MCF 10A (cell line): ENCODE measurements around the gene THADA. TPM values are rescaled to one million over a fixed set of nuclear protein-coding genes. Genes with fewer than 3 reads are reported as not detected.
A peak's percentile ranks its signal among the peaks of the same experiment; 100 is the strongest.

Source experiments
- BruUV-seq: library from RNA; stranded (reverse); fragments of 400-500 nt; replicated peaks from 2 replicates; lab custom pipeline; 2021; lab: Mats Ljungman, UMichigan
- CTCF ChIA-PET: fragments of 300-600 bp; sonication (Branson Sonifier 250); formaldehyde crosslinking; extraction: SDS; loops from one replicate; lab custom pipeline; 2021; ENCODE audit warnings: antibody characterized with exemption, inconsistent platforms; lab: Yijun Ruan, JAX
- POLR2A ChIA-PET: fragments of 300-600, 350-650 bp; sonication (Branson Sonifier 250); formaldehyde crosslinking; extraction: SDS; loops from one replicate; lab custom pipeline; 2020; ENCODE audit warnings: antibody characterized with exemption, inconsistent platforms; lab: Yijun Ruan, JAX
- DNase-seq: peaks from one replicate; pipeline ENCODE4 v3.0.0-alpha.2; 2018; ENCODE audit not compliant: unreplicated experiment
- H3K27ac Mint-ChIP-seq: one replicate; pipeline ENCODE4 v1.8.0; 2022; ENCODE audit warnings: mild to moderate bottlenecking, low read depth, mixed read lengths; ENCODE audit not compliant: unreplicated experiment
- H3K27me3 Mint-ChIP-seq: one replicate; pipeline ENCODE4 v1.8.0; 2022; ENCODE audit warnings: mixed read lengths; ENCODE audit not compliant: insufficient read depth, unreplicated experiment
- H3K36me3 Mint-ChIP-seq: one replicate; pipeline ENCODE4 v1.8.0; 2022; ENCODE audit warnings: mild to moderate bottlenecking, moderate library complexity, mixed read lengths; ENCODE audit not compliant: insufficient read depth, unreplicated experiment
- H3K4me1 Mint-ChIP-seq: one replicate; pipeline ENCODE4 v1.8.0; 2022; ENCODE audit warnings: mixed read lengths; ENCODE audit not compliant: insufficient read depth, unreplicated experiment
- H3K4me3 Mint-ChIP-seq: one replicate; pipeline ENCODE4 v1.8.0; 2022; ENCODE audit warnings: mild to moderate bottlenecking, moderate library complexity, mixed read lengths; ENCODE audit not compliant: unreplicated experiment
- H3K9me3 Mint-ChIP-seq: one replicate; pipeline ENCODE4 v1.8.0; 2022; ENCODE audit warnings: mixed read lengths; ENCODE audit not compliant: unreplicated experiment
- intact Hi-C: fragments of 100-400 bp; cut with micrococcal nuclease; formaldehyde crosslinking; loops from 2 replicates; pipeline ENCODE4 v1.14.1; 2022
- total RNA-seq: library from RNA; stranded (reverse); gene quantifications from 2 replicates; pipeline ENCODE4 v1.2.3, GENCODE V29; 2022
- TF ChIP-seq, protein P1 (sequence below): fragments of 200-600 bp; IDR thresholded peaks from one replicate; pipeline ENCODE4 v1.8.0; 2022; ENCODE audit warnings: antibody characterized with exemption, mild to moderate bottlenecking; ENCODE audit not compliant: unreplicated experiment

Gene THADA
- total RNA-seq, 1 experiment from 2014 or later: 49.8 TPM

DNA sequence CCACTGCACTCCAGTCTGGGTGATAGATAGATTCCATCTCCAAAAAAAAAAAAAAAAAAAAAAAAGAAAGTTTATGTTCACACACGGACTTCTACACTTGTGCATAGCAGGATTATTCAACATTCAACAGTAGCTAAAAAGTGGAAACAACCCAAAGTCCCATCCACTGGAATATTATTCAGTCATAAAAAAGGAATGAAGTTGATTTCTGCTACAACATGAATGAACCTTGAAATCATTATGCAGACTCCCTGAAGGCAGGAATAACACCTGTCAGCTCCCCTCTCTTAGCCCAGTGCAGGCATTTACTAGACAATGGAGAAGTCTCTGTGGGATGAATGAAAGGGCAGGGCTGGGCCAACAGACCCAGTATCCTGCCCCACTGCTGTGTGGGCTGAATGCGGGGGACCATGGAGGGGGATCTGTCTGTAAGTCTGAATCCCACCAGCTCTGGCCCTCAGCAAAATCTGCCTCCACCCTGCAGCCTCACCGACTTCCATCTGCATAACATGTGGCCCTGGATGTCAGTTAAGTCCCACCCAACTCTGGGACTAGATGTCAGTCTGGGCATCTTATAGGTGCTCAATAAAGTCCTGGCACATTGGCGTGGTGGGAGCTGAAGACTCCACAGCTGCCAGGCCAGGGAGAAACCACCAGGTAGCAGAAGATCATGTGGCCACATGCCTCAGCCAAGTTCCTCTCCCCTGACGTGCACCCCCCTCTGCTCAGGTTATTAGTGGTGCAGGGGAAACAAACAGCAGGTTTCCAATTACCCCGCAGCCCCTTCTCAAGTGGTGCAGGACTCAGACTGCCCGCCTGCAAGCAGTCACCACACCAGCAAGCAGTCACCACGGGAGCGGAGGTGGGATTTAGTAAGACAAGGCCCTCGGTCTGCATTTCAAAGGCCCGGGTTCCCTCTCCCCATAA is 378.3 kb downstream of the THADA start:
- no peak overlapping the region for H3K4me3 Mint-ChIP-seq
- intact Hi-C loops: no loop called here
- CTCF ChIA-PET: interaction anchor here (0.6 to 2.1 kb wide), 6 partner anchors 38 to 267 kb away, joined by 3 to 12 read pairs (median 4); no protein-coding TSS in a partner anchor
- H3K9me3 Mint-ChIP-seq: no peaks in the 10 kb centered on the region
- peak overlapping the region; percentile 83 for H3K27ac Mint-ChIP-seq
- no peaks in the 10 kb centered on the region for H3K27me3 Mint-ChIP-seq
- POLR2A ChIA-PET: interaction anchor here (0.9 to 13.3 kb wide), 12 partner anchors 8 to 311 kb away, joined by 3 to 329 read pairs (median 14); partner anchors contain the start of gene ZFP36L2
- H3K36me3 Mint-ChIP-seq: peaks cover 73% of the 10 kb centered on the region
- no peak for DNase-seq
- H3K4me1 Mint-ChIP-seq: peaks cover 28% of the 10 kb centered on the region
- TF ChIP-seq, protein P1, sequence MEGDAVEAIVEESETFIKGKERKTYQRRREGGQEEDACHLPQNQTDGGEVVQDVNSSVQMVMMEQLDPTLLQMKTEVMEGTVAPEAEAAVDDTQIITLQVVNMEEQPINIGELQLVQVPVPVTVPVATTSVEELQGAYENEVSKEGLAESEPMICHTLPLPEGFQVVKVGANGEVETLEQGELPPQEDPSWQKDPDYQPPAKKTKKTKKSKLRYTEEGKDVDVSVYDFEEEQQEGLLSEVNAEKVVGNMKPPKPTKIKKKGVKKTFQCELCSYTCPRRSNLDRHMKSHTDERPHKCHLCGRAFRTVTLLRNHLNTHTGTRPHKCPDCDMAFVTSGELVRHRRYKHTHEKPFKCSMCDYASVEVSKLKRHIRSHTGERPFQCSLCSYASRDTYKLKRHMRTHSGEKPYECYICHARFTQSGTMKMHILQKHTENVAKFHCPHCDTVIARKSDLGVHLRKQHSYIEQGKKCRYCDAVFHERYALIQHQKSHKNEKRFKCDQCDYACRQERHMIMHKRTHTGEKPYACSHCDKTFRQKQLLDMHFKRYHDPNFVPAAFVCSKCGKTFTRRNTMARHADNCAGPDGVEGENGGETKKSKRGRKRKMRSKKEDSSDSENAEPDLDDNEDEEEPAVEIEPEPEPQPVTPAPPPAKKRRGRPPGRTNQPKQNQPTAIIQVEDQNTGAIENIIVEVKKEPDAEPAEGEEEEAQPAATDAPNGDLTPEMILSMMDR: no peak
- BruUV-seq: no TSS peak

- peaks cover 65% of the 10 kb centered on the region for H3K36me3 Mint-ChIP-seq
- POLR2A ChIA-PET: interaction anchor here (1.2 to 2.2 kb wide), 3 partner anchors 16 to 84 kb away, joined by 3 to 8 read pairs (median 7); no protein-coding TSS in a partner anchor
- intact Hi-C loops: no loop called here
- H3K4me3 Mint-ChIP-seq: no peak overlapping the region
- no peak overlapping the region for H3K27ac Mint-ChIP-seq
- H3K27me3 Mint-ChIP-seq: no peaks in the 10 kb centered on the region
- no TSS peak for BruUV-seq
- H3K9me3 Mint-ChIP-seq: no peaks in the 10 kb centered on the region
- TF ChIP-seq, protein P1: no peak
- no peak for DNase-seq
- H3K4me1 Mint-ChIP-seq: peaks cover 23% of the 10 kb centered on the region
- CTCF ChIA-PET: interaction anchor here (0.6 to 2.1 kb wide), 2 partner anchors 39 to 268 kb away, joined by 3 to 12 read pairs; no protein-coding TSS in a partner anchor
Observed at GRCh38 chr2:43216629-43217028, 379.2 kb downstream of the THADA start.

DNA sequence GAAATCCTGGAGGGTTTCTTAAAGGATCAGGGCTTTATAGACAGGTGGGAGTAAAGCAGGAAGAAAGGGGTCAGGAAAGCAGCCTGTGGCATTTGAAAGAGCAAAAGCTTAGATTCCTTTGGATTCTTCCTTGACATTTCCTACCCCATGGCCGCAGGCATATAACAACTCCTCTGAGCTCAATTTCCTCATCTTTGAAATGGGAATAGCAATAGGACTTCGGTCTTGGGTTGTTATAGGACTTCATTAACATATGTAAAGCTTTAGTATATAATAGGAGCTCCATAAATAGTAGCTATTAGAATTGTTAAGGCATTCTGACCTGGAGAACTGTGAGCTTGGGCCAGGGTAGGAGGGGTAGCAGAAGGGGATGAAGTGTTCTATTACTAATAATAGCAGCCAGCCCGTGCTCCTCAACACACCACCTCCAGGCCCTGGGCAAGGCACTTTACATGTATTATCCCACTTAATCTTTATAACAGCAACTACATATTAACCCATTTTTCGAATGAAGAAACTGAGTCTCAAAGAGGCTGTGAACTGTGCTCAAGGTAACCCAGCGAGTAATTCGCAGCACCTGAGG is 380.1 kb downstream of the THADA start:
- intact Hi-C loops: no loop called here
- TF ChIP-seq, protein P1: no peak
- DNase-seq: no peak
- H3K9me3 Mint-ChIP-seq: no peaks in the 10 kb centered on the region
- POLR2A ChIA-PET: interaction anchor here (0.6 to 2.2 kb wide), 7 partner anchors 12 to 191 kb away, joined by 3 to 8 read pairs (median 4); no protein-coding TSS in a partner anchor
- H3K4me3 Mint-ChIP-seq: no peak overlapping the region
- H3K4me1 Mint-ChIP-seq: peaks cover 21% of the 10 kb centered on the region
- peaks cover 56% of the 10 kb centered on the region for H3K36me3 Mint-ChIP-seq
- H3K27ac Mint-ChIP-seq: no peak overlapping the region
- H3K27me3 Mint-ChIP-seq: no peaks in the 10 kb centered on the region
- no TSS peak for BruUV-seq
- CTCF ChIA-PET: interaction anchor here (0.6 kb wide), 1 partner anchor 13 kb away, joined by 4 read pairs; no protein-coding TSS in a partner anchor

DNA sequence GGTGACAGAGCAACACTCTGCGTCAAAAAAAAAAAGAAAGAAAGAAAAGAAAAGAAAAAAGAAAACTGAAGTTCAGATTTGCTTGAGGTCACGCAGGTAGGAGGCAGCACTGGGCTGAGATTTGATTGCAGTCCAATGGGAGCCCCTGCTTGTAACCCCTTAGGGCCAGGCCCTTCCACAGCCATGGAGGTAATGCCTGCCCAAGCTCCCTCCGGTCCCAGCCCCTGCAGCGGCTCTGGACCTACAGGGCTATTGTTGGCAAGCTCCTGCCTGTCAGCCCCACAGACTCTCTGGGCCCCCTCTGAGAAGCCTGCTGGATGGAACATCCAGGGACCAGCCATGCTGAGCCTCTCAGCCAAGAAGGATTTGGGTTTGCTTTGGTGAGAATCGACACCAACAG is 381.6 kb downstream of the THADA start:
- no peak overlapping the region for H3K4me3 Mint-ChIP-seq
- H3K27ac Mint-ChIP-seq: no peak overlapping the region
- POLR2A ChIA-PET: no interaction called here
- intact Hi-C loops: no loop called here
- H3K36me3 Mint-ChIP-seq: peaks cover 41% of the 10 kb centered on the region
- CTCF ChIA-PET: interaction anchor here (0.7 kb wide), 1 partner anchor 14 kb away, joined by 3 read pairs; no protein-coding TSS in a partner anchor
- no peaks in the 10 kb centered on the region for H3K9me3 Mint-ChIP-seq
- no peak for DNase-seq
- BruUV-seq: no TSS peak
- peaks cover 14% of the 10 kb centered on the region for H3K4me1 Mint-ChIP-seq
- H3K27me3 Mint-ChIP-seq: no peaks in the 10 kb centered on the region
- TF ChIP-seq, protein P1: no peak
